NCI-H748 (cell line): Measurements from ENCODE around the gene CUL2.
"Not testable (repeated sequence)": the region's sequence is repeated elsewhere in the genome, so short reads cannot be mapped to it uniquely, and the experiment has no call there.

ENCODE experiments used
- DNase-seq: peaks from one replicate; lab custom pipeline; 2025; ENCODE audit not compliant: unreplicated experiment; lab: John Stamatoyannopoulos, UW

The CUL2 gene

DNA sequence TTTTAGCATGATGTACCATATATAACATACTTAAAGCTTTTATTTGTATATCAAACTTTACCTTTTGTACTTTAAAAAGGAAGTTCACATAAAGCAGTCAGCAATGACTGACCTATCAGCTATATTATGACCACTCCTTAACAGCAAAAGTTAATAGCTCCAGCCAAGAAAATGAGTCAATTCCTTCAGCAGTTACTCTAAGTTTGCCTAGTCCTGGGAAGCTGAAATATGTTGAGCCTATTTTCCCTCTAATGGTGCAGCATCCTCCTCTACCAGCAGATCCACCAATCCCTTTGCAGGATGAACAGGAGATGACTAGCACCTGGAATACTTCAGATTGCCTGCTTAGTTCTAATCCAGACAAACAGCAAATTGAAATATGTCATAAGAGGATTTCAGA, 64.2 kb downstream of the CUL2 start:
- no peak for DNase-seq

DNA sequence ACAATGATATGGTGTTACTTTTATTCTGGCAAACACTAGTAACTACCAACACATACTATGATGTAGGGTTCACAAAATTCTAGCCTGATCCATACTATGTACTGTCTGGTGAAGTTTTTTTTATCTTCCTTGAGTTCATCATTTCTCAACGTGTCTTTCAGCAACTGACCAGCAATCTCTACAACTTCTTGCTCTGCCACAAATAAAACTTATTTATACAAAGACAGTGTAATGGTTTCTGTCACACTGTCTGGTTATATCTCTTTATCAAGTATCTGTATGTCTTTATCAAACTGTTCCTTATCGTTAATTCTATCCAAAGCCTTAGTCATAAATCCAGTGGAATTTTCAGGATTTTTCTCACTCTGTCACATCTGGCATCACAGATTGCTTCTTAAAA, 69.7 kb downstream of the CUL2 start:
- DNase-seq, result no peak

GRCh38 chr10:35019041-35020024, 70.8 kb downstream of the CUL2 start:
- DNase-seq, result no peak

- DNase-seq, result no peak
These were observed 72.5 kb downstream of the CUL2 start for GRCh38 chr10:35017608-35018007.

GRCh38 chr10:35015843-35016408, 74.2 kb downstream of the CUL2 start:
- DNase-seq, result no peak

GRCh38 chr10:35012781-35013180, 77.4 kb downstream of the CUL2 start:
- no peak for DNase-seq

DNA sequence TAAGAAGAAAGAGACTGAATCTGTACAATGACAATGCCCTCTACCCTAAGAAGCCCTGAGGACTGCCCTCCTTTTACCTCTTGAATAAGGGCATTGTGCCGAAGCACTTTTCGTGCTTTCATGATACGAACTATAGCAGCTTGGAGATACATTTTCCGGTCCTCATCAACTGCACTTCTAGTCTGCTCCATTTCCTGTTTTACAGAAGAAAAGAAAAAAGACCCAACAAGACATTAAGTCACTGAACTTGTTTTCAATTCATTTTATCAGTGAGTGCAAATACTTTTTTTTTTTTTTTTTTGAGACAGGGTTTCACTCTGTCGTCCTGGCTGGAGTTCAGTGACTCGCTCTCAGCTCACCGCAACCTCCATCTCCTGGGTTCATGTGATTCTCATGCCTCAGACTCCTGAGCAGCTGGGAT, 78.4 kb downstream of the CUL2 start:
- no peak for DNase-seq

DNA sequence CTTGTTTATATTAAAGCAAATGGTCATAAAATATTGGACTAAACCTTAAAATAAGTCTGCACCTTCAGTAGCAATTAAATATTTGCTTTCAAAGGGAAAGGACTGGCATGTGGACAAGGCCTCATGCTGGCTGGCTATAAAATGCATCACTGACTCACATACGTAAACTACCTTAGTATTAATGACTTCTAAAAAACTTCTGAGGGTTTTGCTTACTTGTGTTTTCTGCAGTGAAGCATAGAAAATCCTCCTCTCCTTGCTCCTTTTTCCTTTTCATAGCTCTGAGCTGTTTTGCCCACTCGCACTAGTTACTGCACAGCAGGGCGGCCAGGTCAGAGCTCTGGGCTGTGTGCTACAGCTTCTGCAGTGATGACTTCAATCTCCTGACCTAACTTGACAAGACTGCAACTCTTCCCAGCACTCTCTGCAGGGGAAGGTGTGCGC, 82.3 kb downstream of the CUL2 start:
- no peak for DNase-seq

DNA sequence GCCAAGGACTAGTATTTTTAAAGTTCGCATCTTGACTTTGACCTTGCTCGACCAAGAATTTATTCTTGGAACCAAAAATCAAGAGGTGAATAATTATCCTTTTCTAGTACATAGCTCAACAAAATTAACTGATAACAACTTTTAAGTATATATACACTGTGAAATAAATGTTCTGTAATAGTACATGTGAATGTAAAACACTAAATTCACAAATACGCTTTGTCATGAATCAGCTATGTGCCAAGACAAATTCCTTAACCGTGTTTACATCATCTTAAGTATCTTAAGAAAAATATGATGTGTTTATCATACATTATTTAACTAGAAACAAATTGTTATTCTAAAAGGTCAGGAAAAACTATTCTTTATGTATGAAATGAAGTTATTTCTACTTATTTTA, 83.3 kb downstream of the CUL2 start:
- no peak for DNase-seq

GRCh38 chr10:35005868-35006267, 84.3 kb downstream of the CUL2 start:
- DNase-seq, result no peak

- DNase-seq, result no peak
These were observed 85.5 kb downstream of the CUL2 start for GRCh38 chr10:35004651-35005050.

DNA sequence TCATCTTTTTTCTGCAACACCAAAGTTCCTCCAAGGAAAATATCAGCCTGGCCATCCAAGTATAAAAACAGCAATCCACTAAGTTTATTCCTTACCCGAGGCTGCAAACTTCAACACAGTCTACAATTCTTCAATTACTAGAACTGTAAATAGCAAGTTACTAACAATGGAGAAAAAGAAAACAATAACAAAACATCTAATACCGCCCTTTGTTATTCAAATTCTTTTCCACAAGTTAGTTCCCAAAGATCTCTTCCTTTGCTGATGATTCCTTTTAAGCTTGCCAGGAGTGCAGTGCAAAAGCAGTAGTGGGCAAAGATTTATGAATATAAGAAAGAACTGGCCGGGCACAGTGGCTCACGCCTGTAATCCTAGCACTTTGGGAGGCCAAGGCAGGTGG, 86.2 kb downstream of the CUL2 start:
- DNase-seq, result no peak

- no peak for DNase-seq
These were observed 89.2 kb downstream of the CUL2 start for GRCh38 chr10:35000936-35001335.

- DNase-seq, result no peak
These were observed 90.6 kb downstream of the CUL2 start for GRCh38 chr10:34999532-34999931.

- DNase-seq, result no peak
These were observed 91.2 kb downstream of the CUL2 start for GRCh38 chr10:34998940-34999339.

- no peak for DNase-seq
These were observed 93.3 kb downstream of the CUL2 start for GRCh38 chr10:34996843-34997242.

DNA sequence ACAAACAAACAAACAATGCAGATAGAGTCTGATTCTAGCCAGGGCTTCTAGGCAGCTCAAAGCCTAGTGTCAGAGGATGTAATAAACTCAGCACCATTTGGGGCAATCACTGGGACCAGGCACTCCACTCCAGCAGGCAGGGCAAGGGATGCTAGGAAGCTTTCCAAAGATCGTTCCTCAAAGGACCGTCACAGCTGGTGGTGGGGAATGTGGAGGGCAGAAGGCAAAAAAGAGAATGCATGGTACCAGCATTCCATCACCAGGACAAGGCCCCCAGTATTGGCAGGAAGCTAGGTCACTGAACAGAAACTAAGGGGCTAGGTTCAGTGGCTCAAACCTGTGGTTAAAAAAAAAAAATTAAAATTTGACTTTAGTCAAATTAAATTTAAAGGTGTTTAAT, 94.2 kb downstream of the CUL2 start:
- DNase-seq, result no peak

DNA sequence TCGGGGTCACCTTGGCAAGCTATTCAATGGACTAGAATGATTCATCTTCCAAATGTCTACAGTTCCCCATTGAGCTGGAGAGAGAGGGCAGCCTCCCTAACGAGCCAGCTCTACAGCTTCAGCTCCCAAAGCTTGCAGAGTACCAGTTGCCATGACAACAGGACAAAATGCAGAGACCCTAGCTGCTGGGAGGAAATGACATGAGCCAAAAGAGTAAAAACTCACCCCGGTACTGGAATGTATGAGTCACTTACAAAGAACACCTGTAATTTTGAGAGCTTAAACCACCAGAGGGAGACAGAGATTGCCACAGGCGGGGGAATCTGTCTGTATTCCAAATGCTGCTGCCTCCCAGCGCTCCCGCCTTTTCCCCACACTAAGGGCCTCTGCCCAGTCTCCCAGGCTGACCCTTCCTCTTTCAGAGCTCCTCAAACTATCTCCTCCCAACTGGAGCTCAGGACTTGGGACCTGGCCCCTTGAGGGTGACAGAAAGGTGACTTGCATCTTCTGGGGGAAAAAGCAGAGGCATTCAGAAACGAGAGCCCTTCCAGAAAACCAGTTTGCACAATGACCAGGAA, 95.5 kb downstream of the CUL2 start:
- DNase-seq, result peak; percentile 73

- DNase-seq, result no peak
These were observed 96.4 kb downstream of the CUL2 start for GRCh38 chr10:34993782-34994181.

GRCh38 chr10:34991117-34991516, 99.0 kb downstream of the CUL2 start:
- DNase-seq, result not testable (repeated sequence)

GRCh38 chr10:34988397-34989067, 101.6 kb downstream of the CUL2 start:
- DNase-seq, result no peak
